Lower leg skin (tissue), 4 donors: ENCODE measurements around the gene MBLAC1. TPM values are rescaled to one million over a fixed set of nuclear protein-coding genes. Genes with fewer than 3 reads are reported as not detected.
A peak's percentile ranks its signal among the peaks of the same experiment; 100 is the strongest.

ENCODE experiments used
- DNase-seq, 2 donors: peaks; one replicate each; pipeline ENCODE4 v3.0.0-alpha.2; 2019; ENCODE audit warnings: low spot score in 2 of 2
- H3K4me3 ChIP-seq: fragments of 200-600 bp; sonication (generic); 2 replicates; pipeline ENCODE4 v1.5.1; 2017; ENCODE audit warnings: mild to moderate bottlenecking, low read depth; ENCODE audit not compliant: poor library complexity, severe bottlenecking
- CTCF ChIP-seq, 3 donors: fragments of 450-650 bp; IDR thresholded peaks; one replicate each; pipeline ENCODE4 v1.5.1; 2016; ENCODE audit warnings: antibody characterized with exemption in 3 of 3, mild to moderate bottlenecking in 3 of 3, moderate library complexity in 2 of 3
- POLR2A ChIP-seq, 2 donors: fragments of 450-650 bp; IDR thresholded peaks; one replicate each; pipeline ENCODE4 v1.6.1; 2016 to 2017; ENCODE audit warnings: antibody characterized with exemption in 2 of 2, mild to moderate bottlenecking in 1 of 2, moderate library complexity in 1 of 2
- WGBS, 2 donors: methylation state at CpG; one replicate each; pipeline ENCODE4 v1.1.5; 2018; 5-methylcytosine and 5-hydroxymethylcytosine counted together
- intact Hi-C: fragments of 100-400 bp; cut with DNase I; formaldehyde crosslinking; loops from one replicate; pipeline ENCODE4 v1.15.0; 2023; ENCODE audit warnings: low total_unique reads
- total RNA-seq, 4 donors: library from RNA; depleted of rRNA; stranded (reverse); fragments of >200 nt; gene quantifications; one replicate each; pipeline ENCODE4 v1.1.0, GENCODE V29; 2016

The MBLAC1 gene
- total RNA-seq, 4 donors from 2014 or later = 1.6 to 8.7 (median 6.0) TPM

GRCh38 chr7:100122067-100122466 is 4.7 kb upstream of the MBLAC1 start:
- no peak for DNase-seq
- no peak for TF ChIP-seq POLR2A (IDR thresholded peaks at IDR 0.05)
- no peak for TF ChIP-seq CTCF (IDR thresholded peaks at IDR 0.05)
- H3K4me3 ChIP-seq = no peak overlapping the region
- intact Hi-C loops = no loop called here
- WGBS, 2 donors = 49 to 56% methylated on average over 13 of the region's 13 CpGs

GRCh38 chr7:100122568-100122967 is 4.2 kb upstream of the MBLAC1 start:
- TF ChIP-seq POLR2A (IDR thresholded peaks at IDR 0.05) (no peak), CTCF (IDR thresholded peaks at IDR 0.05) (no peak)
- no peak overlapping the region for H3K4me3 ChIP-seq
- WGBS, 2 donors = 95 to 96% methylated on average over 1 of the region's 1 CpG
- DNase-seq = no peak
- intact Hi-C loops = no loop called here

GRCh38 chr7:100124301-100125230 is 2.2 kb upstream of the MBLAC1 start:
- no peak for TF ChIP-seq CTCF (IDR thresholded peaks at IDR 0.05)
- no peak for TF ChIP-seq POLR2A (IDR thresholded peaks at IDR 0.05)
- WGBS, 2 donors = 52 to 66% methylated on average over 4 of the region's 4 CpGs
- intact Hi-C loops = no loop called here
- no peak overlapping the region for H3K4me3 ChIP-seq
- DNase-seq = no peak

GRCh38 chr7:100126239-100126930 is 382 bp upstream of the MBLAC1 start:
- intact Hi-C loops = no loop called here
- TF ChIP-seq POLR2A (IDR thresholded peaks at IDR 0.05) = no peak
- TF ChIP-seq CTCF (IDR thresholded peaks at IDR 0.05) = no peak
- no peak for DNase-seq
- WGBS, 2 donors = 8 to 10% methylated on average over 29 of the region's 29 CpGs
- H3K4me3 ChIP-seq = peak overlapping the region; percentile 66

- no peak for DNase-seq
- peak overlapping the region; percentile 66 for H3K4me3 ChIP-seq
- intact Hi-C loops = no loop called here
- 3 to 4% methylated on average over 28 to 36 of the region's 37 CpGs for WGBS, 2 donors
- TF ChIP-seq CTCF (IDR thresholded peaks at IDR 0.05) (no peak), POLR2A (IDR thresholded peaks at IDR 0.05) (no peak)
These were observed 1.3 kb downstream of the MBLAC1 start for GRCh38 chr7:100127866-100128636.
